Stimulated activated CD8-positive, alpha-beta memory T cell treated with anti-CD3 and anti-CD28 coated beads, Interleukin-4, amount 100 ng/mL, for 4 hours (primary cell): ENCODE results near the gene TTC6.

Experiments
- DNase-seq, 2 donors: peaks; one replicate each; pipeline ENCODE4 v3.0.0-alpha.2; 2020; ENCODE audit warnings: low read depth in 2 of 2, low spot score in 1 of 2

The TTC6 gene

DNA sequence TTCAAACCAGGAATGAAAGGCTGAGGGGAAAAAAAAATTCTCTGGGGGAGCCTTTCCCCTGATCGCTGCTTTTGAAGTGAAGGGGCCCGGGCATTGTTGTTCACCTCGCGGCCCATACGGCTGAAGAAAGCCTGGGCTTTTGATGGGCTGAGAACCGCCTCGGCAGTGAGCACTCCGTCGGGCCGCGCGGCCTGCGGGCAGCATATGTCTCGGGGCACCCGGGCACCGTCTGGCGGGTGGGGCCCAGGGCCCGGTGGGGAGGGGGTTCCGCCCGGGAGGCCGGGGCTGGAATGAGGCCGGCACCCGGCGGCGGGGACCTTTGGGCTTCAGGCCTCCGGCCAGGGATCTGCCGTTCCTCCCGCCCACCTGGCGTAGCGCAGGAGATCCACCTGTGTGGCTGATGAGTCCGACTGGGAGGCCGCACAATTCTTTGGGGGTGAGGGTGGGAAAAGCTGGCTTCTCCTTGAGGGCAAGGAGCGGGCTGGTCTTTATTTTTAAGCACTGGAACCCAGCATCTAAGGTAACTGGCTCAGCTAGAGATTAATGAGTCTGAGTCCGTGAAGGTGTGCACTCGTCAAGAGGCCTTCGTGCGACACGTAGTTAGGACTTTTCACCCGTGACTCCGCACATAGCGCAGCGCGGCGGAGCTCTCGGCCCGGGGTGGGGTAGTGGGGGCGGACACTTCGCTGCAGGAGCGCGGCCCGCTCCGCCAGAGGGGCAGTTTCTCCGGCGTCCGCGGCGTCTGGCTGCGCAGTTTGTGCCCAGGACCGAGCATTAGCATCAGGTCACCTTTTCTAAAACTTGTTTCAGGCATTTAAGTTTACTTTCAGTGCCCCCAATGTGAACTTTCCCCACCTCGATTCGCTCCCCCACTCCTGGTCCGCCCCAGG lies 11.0 kb upstream of the TTC6 start:
- no peak for DNase-seq

DNA sequence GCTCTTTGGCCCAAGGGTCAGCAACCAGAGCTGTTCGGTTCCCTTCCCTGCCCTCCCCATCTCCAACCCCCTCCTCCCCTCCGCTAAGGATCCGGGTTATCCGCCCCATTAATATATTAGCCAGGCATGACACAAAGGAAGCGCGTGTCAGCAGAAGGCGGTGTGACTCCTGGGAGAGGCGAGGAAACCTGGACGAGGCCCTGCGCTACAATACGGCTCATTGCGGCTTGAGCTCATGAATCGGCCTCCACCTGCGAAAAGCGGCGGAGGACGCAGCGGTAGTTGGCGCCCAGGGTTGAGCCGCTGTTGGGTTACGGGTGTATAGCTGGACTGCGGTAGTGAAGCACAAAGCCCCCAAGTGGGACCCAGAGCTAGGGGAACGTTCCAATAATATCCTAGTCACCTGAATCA lies 10.3 kb upstream of the TTC6 start:
- DNase-seq: no peak

DNA sequence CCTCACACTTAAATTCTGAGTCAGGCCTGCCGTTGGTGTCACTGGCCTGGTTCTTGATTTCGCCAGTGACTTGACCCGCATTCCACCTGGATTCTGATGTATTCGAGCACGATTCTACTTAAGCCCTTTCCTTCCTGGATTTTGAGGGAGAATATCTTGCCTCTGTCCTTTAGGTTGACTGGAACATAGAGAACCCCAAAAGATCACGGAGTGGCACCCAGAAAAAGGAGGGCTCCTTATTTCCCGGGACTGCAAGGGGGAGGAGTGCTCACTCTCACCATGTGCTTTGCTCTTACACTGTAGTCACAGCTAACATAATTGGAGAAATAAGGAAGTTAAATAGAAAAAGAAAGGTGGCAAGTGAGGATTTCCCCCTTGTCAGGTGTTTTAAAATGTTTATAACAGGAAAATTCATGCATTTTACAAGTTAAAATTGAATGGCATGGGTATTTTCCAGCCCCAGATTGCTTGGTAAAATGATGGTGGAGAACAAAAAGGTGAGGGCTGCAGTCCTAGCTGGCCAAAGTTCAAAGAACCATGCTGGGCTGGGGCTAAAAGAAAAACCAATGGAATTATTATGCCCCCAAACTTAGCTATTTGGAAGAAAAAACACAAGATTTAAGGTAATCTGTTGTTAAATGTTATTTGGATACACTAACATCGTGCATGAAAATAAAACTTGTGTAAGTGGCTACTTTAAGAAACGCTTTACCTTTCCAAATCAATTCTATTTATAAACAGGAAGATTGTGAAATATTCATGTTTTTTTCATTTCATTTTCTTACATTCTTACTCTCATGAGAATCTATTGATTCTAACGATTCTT lies 9.2 kb upstream of the TTC6 start:
- no peak for DNase-seq

- DNase-seq: no peak
These were observed 8.7 kb upstream of the TTC6 start for GRCh38 chr14:37586797-37587130.

GRCh38 chr14:37587131-37587803 lies 8.2 kb upstream of the TTC6 start:
- DNase-seq: no peak

DNA sequence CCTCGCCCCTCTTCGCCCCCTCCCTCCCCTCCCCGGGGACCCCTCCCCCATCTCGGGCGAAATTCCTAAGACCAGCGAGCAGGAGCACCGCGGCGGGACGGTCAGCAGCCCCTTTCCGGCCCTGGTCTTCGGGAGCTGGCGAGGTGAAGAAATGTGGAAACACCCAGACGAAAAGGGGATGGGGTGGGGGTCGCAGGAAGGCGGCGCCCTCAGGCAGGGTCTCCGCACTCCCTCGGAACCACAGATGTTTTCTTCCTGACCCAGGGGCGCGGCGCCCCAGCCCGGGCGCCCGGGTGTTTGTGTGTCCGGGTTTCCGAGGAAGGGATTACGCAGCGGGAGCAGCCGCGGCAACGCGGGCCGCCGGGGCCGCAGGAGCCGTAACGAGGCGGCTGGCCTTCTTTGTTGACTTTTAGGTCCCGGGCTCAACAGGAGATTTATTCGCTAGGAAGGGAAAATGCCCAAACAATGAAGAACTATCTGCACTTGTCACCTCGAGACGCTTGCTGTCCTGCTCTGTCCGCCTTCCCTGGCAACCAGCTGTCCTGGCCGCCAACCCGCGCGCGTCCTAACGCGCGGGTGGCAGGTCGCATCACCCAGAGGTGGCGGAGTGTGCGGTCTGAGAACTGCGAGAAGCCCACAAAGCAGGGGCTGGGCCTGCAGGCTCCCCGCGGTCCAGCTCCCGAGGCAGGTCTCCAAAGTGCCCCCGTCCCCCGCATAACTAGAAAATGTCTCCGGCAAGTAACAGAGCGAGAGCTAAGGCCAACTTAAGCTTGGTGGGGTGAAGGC lies 7.4 kb upstream of the TTC6 start:
- no peak for DNase-seq

DNA sequence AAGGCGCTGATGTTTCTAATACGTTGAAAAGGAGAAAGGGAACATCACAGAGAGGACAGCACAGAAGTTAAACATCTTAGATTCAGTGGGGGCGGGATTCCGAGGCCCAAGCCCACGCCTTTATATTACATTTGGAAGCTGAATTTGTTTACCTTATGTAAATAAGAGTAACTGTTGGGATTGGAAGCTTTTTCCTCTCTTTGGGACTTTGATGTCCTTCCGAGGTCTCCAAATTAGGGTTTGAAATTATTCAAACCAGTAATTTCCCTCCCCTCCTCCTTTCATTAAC lies 6.8 kb upstream of the TTC6 start:
- no peak for DNase-seq

DNA sequence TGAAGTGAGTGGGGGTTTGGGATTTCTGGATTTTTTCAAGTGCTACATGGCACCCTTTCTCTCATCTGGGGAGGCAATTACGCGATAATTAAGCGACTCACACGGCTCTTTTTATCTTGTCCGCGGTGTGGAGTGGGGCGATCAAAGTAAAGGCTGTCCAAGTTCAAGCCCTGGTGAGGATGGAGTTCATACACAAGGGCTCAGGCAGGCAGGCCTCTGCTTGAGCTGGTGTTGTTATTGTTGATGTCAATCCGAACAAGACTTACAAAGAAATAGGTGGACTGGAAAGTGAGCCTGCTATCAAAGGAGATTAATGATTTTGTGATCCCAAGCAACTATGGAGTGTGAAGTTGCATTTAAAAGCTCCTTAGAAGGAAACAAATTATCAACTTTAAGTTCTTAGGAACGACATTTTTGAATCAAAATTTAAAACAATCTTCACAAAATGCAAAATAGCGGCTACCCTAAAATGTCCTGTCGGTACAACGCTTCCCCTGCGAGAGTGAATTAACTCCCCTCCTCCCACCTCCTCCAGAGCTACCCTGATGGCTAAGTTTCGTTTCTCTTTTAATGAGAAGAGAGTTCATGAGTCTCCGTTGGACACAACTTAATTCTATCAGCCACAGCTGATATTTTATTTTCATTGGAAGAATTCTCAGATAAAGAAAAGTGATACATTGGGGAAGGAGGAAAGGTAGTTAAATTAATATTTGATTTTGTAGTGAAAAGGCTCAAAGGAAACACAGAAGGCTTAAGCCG lies 6.3 kb upstream of the TTC6 start:
- DNase-seq: no peak

DNA sequence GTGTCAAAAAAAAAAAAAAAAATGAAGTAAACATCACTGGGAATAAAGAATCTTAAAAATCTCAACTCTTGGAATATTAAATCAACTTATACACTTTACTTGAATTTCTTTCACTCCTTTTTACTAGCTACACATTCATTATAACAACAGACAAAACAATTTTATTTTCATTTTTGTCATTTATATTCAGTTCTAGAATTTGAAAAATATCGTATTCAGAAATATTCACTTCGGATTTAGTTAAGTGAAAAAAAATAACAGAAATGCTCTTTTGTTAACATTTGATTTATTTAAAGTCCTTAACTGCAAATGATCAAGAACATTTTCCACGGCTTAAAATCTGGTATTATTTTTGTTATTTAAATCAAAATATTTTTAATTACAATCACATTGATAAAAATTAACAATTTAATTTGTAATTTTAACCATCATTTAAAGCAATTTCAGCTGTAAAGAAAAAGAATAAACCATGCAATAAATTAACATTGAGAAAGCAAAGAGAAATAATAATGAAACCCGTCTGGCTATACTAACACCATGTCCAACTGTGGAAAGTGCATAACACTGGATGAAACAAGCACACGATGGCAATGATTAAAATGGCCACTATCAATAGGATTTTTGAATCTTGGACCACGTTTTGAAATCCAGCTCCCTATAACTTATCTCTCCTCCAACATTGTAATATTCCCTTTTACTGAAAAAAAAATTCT lies 5.6 kb upstream of the TTC6 start:
- no peak for DNase-seq

DNA sequence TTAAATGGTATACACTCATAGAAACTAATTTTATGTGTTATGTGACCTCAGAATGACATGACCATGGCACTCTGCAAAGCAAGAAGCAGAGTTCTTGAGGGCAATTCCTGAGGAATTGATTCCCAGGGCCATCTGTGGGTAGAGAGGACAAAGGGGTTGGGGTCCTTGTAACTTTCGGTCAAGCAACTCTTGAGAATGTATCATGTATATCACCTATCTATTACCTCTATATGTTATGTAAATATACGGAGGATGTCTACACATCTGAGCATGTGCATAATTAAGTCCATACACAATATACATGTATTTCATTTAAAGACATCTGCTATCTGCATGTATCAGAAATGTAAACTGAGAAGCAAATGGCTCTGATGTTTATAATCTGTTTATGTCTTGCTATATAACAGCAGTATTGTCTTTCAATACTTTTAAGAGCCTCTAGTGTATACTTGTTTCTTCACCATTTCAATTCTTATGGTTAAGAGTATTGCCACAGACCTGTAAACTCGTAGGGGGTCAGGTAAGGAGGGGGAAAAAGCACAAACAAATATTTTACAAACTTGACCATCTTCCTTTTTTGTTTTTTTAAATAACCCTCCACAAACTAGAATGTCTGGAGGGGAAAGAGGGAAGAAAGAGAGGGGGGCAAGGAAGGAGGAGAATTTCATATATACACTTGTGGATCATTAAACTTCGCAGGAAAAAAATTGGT lies 4.8 kb upstream of the TTC6 start:
- DNase-seq: no peak

DNA sequence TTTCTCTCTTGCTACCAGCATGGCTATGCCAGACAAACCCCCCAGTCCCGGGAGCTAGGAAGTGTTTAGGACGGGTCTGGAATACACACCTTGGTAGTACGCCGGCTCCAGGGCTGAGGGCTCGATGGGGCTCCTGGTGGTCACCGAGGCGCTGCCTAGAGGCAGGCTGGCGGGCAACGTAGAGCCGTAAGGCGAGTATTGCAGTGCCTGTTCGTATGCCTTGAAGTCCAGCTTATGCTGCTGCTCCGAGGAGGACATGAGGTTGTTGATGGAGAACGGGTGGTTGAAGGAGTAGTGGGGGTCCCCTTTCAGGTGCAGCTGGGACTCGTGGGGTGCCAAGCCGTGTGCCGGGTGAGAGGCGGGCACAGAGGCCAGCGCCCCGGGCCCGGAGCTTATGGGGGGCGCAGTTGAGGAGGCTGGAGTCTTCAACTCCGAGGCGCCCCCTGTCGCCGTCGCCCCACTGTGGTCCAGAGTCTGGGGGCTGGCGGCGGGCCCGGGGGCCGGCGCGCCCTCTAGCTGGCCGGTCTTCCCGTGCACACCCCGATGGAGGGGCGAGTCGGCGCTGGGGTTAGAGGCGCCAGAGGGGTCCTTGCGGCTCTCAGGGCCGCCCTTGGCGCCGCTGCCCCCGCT lies 4.0 kb upstream of the TTC6 start:
- DNase-seq: no peak

GRCh38 chr14:37591941-37592481 lies 3.4 kb upstream of the TTC6 start:
- no peak for DNase-seq

DNA sequence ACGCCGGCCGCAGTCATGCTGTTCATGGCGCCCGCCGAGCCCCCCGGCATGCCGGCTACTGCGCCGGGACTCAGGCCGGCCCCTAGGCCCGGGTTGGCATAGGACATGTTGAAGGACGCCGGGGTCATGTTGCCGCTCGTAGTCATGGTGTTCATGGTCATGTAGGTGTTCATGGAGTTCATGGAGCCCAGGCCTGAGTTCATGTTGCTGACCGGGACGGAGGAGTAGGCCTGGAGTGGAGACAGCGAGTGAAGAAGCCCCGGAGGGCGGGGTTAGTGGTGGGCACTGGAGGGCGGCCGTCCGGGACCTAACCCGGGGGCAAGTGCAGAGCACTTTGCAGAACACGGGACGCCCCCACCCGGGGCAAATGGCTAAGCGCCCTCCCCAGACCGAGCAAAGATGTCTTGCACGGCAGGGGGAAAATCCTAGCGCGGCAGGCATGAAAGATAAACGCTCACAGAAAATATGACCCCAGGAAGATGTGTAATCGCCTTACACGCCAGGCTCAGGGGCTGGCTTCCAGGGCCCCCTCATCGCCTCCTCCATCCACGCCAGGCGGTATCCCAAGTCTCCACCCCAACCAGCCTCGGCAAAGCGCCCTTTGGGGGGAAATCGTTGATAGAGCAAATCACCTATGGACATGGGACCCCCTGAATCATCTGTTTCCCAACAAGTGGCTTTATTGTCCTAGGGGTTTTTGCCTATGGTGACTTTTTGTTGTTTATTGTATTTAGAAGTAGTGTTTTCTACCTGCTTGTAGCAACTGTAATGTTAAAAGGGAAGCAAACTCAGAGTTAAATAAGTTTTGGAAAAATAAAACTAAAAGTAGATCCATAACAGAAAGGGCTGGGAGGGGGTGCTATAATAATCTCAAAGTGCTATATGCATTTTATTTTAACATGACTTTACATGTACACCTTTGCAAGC lies 2.7 kb upstream of the TTC6 start:
- no peak for DNase-seq

DNA sequence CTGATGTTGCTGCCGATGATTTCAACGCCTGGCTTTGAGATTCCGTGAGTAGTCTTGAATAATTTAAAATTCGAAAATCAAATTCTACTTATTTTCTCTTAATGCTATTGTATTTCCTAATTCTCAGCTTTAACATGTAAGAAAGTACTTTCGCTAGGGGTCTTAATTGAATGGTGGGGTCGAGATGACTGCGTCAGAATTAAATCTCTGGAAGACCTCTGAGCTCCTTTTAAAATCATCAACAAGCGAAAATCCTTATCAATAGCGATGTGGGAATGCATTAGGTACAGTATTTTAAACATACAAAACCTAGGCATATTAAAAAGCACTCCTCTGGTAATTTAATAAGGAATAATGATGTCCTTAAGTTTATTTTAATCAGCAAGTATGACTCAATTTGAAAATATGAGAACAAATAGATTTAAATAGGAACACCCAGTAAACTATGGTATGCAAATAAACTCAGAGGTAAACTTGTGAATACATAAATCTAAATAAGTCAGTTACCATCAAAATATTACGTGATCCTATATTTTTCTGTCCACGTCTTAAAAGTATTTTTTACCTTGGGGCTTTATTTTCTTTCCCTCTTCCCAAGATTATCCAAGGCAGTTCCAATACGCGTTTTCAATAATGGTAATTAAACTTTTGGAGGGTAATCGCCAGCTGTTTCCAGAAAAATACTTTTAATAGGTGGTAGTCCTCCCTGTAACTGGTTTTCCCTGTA lies 1.8 kb upstream of the TTC6 start:
- no peak for DNase-seq

DNA sequence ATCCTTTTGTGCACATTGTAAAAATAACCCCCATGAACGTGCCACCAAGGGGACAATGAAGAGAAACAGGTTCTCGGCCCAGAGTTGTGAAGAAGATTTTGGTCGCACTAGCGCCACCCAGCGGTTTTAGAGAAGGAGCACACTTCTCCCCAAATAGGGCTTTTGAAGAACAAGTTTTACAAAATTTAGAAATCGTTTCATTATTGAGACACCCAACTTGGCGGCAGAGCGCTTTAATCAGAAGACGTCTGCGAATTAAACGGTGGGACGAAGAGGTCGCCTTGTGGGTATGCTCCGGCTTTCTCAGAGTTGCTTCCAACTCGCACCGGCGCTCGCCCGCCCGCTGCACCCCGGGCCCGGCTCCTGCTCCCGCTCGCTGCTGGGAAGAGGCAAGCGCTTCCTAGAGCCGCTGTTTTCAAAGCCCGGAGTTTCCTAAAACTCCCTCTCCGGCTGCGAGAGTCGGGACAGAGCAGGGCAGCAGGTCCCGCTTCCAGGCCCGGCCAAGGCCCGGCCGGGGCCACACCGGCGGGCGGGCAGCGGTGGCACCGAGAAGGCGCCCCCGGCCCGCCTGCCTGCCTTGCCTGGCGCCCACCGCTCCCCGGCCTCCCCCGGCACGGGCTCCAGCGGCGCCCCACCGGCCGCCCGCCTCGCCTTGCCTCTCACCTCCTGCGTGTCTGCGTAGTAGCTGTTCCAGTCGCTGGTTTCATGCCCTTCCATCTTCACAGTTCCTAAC lies 1.0 kb upstream of the TTC6 start:
- no peak for DNase-seq
